NCI-H446 treated with DMSO at 0.1 percent for 48 hours (cell line): Measurements from ENCODE around the gene SURF4.

ENCODE experiments used
- DNase-seq: peaks from one replicate; lab custom pipeline; 2025; lab: John Stamatoyannopoulos, UW

Gene SURF4

DNA sequence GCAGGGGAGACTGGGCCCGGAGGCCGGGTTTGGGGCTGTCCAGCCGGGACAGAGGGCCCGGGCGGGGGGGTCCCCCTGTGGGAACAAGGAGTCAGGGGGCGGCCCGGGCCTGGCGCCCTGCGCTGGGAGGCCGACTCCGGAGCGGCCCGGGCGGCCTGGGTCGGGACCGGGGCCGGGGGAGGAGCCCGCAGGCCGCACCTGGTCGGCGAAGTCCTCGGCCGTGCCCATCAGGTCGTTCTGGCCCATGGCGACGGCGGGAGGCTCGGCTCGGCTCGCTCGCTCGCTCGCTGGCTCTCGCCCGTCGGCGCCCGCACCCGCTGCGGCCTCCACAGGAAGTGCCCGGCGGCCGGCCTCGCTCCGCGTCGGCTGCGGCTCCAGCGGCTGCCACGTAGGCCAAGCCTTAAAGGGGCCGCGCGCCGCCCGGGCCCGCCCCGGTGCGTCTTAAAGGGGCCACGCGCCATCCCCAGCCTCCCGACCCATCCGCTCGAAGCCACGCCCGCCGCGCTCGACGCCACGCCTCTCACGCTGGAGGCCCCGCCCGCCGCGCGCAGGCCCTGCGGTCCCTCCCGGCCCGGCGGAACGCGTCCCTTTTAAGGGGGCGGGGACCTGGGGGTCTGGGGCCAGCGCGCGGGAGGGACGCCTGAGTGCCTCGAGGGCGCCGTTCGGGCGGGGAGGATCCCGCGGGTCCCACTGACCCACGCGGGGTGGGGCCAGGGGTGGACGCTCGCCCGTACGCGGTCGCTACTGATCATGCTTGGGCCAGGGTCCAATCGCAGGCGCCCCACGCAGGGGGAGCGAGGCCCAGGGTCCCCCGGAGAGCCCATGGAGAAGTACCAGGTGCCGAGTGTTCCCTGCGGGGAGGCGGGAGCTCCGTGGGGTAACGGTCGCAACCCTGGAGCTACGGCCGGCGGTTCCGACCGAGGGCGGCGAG is at the start of gene SURF4, which contains the start of gene STKLD1:
Gene SURF4 (minus strand): TSS at position 337 of the 931 bp plus-strand sequence. CDS start 91 bp downstream, at position 246.
Gene STKLD1 (plus strand): TSS at position 643 of the 931 bp plus-strand sequence. CDS start 108 bp downstream, at position 751.
- DNase-seq: peak; percentile 71

DNA sequence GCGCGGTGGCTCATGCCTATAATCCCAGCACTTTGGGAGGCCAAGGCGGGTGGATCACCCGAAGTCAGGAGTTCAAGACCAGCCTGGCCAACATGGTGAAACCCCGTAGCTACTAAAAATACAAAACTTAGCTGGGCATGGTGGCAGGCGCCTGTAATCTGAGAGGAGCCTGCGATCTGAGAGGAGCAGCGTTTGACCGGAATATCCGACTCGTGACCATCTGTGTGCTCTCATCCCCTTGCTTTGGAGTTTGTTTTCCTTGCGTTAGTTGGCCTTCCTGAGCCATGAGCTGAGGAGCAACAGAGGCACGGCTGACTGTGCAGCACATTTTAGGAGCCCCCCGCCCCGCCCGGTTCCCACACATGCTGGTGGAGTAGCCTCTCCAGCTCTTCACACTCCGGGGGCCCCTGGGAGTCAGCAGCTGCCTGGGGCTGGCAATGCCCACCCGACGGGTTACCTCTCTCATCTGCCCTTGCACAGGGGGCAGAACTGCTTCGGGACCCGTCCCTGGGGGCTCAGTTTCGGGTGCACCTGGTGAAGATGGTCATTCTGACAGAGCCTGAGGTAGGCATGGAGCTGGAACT is 49.3 kb upstream of the SURF4 start:
- DNase-seq: no peak

DNA sequence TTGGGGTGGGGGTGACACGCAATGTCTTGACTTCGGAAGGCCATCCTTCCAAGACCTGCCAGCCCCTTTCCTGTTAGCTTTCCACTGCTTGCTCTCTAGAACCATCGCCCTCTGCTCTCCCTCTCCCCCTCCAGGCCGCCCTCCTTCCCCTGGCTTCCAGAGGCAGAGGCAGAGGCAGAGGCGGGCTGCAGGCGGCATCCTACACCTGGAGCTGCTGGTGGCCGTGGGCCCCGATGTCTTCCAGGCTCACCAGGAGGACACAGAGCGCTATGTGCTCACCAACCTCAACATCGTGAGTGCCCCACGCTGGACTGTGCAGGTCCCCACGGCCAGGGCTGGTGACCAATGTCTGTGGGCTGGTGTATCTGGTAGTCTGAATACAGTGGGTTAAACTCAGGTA is 48.3 kb upstream of the SURF4 start:
- no peak for DNase-seq

DNA sequence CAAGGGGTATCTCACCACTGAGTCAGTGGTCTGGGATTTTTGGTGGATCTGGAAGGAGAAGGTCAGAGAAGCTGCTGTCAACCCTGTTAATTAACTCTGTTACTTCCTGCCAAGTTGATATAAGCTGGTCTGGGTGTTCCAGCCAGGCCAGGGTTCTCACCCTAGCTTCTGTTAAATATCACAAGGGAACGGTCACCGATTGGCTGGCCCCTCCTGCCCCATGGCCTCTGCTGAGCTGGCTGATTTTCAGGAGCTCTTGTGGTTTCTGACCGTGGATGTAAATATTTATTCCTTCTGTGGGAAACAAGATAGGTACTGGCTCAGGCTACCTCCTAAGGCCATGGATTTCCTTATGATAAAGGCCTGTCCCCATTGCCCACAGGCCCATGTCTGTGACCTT is 47.4 kb upstream of the SURF4 start:
- no peak for DNase-seq

DNA sequence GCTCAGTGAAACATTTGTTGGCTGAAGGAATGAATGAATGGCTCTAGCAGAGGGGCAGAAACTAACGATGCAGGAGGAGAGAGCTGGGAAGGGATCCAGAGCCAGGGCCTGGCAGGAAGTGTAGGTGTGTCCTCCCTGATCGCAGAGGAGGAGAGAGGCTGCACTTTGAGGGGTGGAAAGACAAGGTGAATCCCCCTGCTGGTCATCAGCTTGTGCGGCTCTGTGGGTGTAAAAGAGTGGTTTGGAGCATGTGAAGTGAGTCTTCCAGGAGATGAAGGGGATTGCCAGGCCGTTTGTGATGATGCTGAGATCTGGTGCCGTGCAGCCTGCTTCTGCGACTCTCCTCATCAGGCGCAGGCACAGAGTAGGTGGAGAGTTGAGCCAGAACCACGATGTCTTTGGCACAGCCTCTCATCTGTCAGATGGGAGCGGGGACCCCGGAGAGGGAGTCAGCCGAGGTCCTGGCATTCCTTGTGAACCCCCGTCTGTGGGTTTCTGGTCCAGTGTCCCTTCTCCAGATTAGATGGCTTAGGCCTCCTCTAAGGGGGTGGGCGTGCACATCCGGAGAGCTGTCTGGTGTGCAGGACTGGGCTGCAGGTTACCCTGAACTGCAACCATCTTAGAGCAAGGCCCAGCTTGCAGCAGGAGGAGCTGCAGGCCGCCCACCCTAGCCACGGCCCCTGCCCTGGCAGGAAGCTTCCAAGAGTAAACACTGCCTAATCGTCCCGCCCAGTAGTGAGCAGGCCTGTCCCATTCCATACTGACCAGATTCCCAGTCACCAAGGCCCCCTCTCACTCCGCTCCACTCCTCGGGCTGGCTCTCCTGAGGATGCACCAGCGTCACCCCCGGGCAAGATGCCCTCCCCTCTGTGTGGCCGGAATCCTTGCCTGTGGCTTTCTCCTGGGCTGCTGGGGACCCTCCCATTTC is 46.0 kb upstream of the SURF4 start, which contains the start of gene ADAMTS13:
Gene ADAMTS13 (plus strand): TSS at position 753 of the 928 bp plus-strand sequence. CDS start 77 bp downstream, at position 830.
- DNase-seq: no peak

DNA sequence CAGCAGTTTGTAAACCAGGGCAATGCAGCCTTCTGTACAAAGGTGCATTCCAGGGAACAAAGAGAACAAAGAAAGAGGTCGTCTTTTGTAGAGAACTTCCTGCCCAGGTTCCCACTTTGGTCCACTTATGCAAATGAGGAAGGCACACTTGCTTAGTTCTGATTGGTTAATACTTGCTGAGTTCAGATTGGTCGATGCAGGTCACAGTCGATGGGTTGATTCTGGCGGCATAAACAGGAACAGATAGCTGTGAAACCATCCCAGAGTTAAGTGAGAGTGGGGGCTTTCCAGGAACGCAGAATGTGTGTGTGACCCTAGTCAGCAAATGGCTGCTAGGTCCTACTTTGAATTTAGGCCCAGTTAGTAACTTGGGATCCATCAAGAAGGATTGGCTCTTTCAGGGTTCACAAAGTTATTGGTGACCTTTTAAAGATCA is 44.5 kb upstream of the SURF4 start:
- DNase-seq: no peak

DNA sequence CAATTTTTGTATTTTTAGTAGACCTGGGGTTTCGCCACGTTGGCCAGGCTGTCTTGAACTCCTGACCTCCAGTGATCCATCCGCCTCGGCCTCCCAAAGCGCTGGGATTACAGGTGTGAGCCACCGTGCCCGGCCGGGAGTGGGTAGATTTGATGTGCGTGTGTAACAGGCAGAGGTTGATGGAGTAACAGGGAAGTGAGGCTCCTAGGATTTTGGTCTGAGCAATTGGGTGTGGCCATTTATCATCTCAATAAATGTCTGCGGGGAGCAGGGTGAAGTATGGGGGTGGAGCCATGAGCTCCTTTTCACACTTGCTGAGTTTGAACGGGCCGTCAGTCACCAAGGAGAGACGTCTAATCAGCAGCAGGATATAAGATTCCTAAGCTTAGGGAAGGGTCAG is 43.1 kb upstream of the SURF4 start:
- no peak for DNase-seq

DNA sequence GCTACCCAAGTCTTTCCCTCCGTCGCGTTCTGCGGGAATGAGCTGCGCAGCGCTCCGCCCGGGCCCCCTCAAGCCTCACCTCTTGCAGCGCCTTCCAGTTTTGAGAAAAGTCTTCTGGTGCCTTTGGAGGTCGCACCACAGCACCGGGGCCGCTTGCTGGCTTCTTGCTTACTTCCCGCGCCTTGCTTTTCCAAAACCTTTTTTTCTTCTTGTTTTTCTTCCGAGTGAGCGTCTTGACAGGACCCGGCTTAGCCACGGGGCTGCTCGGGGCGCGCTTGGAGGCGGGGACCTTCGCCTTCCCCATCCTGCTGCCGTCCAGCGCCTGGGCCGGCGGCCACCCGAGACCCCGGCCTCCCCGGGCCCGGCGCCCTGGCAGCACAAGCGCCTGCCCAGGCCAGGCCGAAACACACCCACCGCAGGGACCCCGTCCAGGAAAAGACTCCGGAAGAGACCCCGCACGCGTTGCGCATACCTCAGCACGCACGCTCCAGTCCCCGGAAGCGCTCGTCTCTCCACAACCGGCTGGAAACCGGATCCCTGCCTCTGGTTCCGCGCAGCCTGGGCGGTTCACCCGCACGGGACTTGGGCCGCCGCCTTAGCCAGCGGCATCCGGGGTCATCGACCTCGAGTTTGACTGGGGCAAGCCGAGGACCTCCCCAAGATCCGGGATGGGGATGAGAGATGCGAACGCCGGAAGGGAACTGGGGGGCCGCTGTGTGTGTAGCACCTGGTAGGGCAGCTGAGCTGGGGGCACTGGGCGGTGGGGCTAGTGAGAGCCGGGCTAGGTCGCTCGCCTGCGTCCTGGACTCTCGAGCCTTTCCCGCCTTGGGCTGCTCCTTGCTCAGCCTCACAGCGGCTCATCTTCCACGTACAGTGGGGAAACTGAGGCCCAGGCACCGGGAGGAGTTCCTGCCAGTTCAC is 41.9 kb upstream of the SURF4 start, which contains the start of gene REXO4:
Gene REXO4 (minus strand): TSS at position 470 of the 921 bp plus-strand sequence. CDS start 166 bp downstream, at position 304.
- DNase-seq: peak; percentile 50

DNA sequence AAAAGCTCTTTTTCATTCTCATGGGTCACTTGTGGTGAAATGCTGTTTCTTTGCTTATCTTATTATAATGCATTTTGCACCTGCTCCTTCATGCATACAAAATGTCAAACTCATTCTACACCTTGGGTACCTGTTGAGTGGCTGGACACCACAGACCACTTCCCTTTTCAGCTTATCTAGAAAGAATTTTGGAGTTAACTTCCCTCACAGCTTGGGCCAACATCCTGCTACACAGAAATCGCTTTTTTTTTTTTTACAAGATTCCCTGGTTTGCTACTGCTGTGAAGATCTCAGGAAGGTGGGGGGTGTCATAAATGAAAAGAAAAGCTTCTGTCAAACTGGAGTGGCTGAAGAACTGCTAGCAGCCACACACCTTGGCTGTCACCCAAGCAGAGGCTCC is 39.3 kb upstream of the SURF4 start:
- DNase-seq: no peak

DNA sequence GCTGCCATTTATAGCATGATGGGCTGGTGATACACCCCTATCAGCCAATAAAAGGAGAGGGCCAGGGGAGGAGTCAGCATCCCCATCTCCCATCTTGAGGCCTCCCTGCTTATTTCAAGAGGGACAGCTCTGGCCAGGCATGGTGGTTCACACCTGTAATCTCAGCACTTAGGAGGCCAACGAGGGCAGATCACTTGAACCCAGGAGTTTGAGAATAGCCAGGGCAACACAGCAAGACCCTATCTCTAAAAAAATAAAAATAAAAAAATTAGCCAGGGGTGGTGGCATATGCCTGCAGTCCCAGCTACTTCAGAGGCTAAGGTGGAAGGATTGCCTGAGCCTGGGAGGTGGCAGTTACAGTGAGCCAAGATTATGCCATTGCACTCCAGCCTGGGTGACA is 32.2 kb upstream of the SURF4 start:
- DNase-seq: no peak

DNA sequence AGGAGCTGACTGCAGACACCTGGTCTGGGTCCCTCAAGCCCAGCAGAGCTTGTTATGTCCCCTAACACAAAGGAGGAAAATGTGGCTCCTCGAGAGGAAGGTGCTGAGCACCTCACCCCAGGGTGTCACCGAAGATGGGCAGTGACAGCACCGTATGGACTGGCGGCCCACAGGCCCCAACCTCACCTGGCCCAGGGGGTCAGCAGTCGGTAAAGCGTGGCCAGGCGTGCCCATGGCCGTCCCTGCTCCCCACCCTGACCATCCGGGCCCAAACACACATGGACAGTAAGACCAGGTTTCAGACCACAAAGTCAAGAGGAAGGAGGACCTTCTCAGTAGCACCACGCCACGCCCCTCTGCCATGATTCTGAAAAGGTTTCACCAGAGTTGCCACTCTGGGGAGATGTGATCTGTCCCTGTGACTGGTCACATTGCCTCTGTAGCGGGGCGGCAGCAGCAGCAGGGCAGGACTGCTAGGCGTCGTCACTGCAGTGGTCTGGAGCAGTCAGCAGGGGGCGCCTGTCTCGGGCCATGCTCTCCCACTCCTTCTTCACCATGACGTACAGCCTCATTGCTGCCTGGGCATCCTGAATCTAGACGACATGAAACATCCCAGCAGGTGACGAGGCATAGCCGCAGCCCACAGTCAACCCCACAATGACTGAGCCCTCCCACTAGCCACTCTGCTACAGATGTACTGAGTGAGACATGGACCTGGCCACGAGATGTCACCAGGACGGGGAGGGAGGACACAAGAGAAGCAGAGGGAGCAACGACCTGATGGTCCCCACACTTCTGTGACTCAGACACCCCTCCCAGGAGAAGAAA is 30.8 kb upstream of the SURF4 start:
- no peak for DNase-seq

DNA sequence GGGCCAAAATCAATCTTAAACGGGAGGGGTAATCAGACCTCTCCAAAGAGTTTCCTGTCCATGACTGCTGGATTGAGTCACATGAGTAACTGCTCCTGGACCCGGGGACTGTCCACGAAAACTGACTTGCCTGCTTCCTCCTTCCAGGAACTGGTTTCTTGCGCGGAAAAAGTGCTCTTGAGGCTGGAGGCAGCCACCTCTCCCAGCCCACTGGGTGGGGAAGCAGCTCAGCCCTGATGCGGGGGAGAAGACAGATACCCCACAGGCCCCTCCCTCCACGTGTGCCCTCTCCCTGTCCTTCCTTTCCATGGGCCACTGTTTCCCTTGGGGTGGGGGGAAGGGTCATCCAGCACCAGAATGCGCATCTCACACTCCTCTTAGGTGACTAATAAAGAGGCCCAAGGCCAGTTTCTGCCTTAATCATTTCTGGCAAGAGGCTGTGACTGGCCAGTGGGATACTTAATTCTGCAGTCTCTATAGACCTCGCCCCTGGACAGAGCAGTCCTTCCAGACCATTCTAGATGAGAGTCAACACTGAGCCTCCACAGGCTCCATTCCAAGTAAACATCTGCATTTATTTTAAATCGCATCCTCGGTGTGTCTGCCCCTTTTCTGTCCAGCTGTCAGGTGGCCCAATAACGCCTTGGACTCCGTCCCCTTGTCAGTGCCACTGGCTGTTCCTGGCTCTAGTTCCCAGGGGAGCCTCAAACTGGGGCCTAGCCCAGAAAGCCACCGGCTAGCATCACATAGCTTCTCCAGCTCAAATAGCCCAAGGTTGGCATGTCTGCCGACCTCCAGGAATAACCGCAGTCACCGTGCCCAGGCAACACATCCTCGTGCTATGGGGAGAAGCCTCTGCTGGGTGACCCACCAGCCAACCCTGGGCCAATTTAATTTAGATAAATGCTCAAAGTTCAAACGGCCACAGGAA is 29.9 kb upstream of the SURF4 start:
- DNase-seq: no peak

DNA sequence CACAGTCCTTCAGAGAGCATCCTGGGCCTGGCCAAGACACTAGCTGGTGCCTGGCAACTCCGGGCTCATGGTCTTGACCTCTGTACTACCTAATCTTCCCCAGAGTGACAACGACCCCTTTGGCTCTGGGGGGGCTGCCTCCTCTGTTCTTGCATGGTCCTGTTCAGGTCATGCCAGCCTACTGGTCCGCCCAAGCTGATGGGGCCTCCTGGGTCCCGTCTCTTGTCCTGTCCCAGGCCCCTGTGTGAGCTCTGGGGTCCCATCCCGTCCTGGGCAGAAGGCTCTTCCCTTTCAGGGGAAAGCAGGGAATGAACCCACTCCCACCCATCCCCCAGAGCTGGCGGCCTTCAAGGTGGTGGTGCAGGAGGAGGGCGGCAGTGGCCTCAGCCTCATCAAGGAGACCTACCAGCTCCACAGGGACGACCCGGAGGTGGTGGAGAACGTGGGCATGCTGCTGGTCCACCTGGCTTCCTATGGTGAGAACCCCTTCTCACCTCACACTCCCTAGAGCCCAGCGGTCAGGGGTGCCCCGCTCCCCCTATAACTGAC is 28.7 kb upstream of the SURF4 start:
- DNase-seq: no peak

DNA sequence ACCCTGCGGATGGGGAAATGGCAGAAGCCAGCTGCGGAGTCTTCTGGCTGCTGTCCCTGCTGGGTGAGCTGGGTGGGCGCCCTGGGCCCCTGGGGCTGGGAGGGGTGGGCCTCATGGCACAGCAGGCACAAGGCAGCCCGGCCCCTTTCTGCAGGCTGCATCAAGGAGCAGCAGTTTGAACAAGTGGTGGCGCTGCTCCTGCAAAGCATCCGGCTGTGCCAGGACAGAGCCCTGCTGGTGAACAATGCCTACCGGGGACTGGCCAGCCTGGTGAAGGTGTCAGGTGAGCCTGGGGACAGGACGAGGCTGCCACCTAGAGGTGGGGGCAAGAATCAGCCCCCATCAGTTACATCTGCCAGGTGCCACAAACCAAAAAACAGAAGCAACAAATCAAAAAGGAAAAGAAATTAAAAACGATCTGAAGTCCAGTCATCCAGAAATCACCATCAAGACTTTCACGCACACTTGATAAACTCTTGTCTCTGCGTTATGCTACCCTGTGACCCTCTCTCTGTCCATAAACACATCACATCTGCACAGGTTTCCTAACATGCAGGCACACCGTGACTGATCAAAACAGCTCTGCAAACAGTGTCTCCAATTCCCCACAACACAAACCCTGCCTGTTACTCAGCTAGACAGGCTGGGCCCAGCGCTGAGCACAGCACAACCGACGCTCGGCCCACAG is 28.1 kb upstream of the SURF4 start:
- no peak for DNase-seq

DNA sequence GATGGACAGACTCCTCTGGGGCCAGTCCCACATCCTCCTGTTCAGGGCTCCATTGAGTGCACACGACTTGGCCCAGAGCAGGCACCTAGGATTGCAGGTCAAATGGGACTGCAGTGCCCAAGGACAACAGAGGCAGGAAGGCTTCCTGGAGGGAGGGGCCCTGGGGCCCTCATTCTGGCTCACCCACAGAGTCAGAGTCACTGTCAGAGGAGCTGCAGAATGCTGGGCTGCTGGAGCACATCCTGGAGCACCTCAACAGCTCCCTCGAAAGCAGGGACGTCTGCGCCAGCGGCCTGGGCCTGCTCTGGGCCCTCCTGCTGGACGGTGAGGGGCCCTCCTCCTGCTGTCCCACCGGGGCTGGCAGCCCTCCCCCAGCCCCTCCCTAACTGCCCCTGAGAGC is 26.8 kb upstream of the SURF4 start:
- DNase-seq: no peak

DNA sequence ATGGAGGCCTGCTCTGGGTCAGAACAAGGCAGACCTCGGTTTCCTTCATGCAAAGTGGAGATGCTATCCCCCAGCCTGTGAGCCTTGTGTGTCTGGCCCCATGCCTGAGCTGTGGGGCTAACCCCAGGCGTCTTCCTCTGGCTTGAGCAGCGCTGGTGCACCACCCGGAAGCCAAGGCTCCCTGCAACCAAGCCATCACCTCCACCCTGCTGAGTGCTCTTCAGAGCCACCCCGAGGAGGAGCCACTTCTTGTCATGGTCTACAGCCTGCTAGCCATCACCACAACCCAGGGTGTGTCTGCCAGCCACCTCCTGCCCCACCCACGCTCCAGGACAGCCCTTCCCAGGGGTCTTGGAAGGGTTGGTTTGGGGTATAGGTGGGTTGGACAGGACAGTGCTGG is 25.7 kb upstream of the SURF4 start:
- DNase-seq: no peak

DNA sequence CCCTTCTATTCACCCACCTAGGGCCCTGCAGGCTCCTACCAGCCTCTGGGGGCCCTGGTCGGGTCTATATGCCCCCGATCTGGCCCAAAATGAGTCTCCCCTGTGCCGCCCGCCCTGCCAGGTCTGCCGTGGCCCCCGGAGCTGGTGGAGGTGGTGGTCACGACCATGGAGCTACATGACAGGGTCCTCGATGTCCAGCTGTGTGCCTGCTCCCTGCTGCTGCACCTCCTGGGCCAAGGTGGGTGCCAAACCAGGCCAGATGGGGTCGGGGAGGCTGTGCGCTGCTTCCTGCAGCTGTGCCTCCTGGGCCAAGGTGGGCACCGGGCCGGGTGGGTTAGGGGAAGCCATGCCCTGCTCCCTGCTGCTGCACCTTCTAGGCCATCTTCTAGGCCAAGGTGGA is 24.4 kb upstream of the SURF4 start:
- no peak for DNase-seq

DNA sequence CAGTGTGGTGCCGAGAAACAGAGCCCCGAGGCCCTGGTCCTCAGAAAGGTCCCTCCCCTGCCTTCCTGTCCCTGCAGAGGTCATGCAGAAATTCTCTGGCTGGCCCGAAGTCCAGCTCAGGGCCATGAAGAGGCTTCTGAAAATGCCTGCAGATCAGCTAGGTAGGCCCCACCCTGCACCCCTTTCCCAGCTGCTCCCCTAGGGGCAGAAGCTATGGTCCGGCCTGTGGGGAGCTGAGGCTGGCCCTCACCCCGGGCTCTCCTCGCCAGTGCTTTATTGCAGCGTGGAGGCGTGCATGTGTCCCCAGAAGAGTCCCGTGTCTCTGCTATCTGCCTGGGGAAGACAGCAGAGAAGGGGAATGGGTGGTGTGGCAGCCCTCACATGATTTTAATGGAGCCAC is 22.0 kb upstream of the SURF4 start:
- DNase-seq: no peak
